ENCODE results near the gene FOXC1. TPM values are rescaled to one million over a fixed set of nuclear protein-coding genes. Genes with fewer than 3 reads are reported as not detected.

FOXC1 gene
- total and polyA plus RNA-seq, 2 experiments from 2014 or later, result 0.10 to 0.13 TPM

DNA sequence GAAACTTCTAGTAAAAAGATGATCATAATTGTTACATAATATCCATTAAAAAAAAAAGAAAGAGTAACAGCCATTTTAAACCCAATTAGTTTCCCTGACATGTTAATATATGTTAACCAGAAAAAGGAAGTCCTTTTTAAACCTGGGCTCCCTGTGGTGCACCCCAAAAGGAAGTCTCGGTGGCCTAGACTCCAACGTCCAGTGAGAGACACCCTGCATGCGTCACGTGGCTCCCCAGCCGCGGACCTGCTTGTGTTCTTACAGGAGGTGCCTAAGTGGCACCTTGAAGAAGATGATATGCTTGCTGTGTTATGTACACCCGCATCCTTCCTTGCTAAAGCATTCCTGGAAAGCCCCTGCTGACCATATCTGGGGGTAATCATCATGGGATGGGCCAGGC lies 50.1 kb downstream of the FOXC1 start:
- H3K27ac Mint-ChIP-seq, result no peak overlapping the region
- no peaks in the 10 kb centered on the region for H3K9me3 Mint-ChIP-seq
- ATAC-seq (no peak), DNase-seq (ENCODE audit: low spot score) (no peak)
- Histone ChIP-seq H3K36me3 (ENCODE audit: insufficient read depth) (no peaks in the 10 kb centered on the region), H3K27me3 (ENCODE audit: insufficient read depth) (no peaks in the 10 kb centered on the region), H3F3A (replicated peaks; ENCODE audit: low read depth) (no peaks in the 10 kb centered on the region), H3K4me1 (ENCODE audit: insufficient read depth) (no peaks in the 10 kb centered on the region), H3K9me2 (ENCODE audit: insufficient read depth) (no peaks in the 10 kb centered on the region), H4K20me1 (replicated peaks; ENCODE audit: insufficient read depth) (no peaks in the 10 kb centered on the region), H3K79me2 (replicated peaks; ENCODE audit: insufficient read depth) (no peaks in the 10 kb centered on the region), H3K27ac (ENCODE audit: low read depth) (no peak overlapping the region), H3K4me3 (no peak overlapping the region), H2AFZ (no peak overlapping the region), H3K4me2 (no peak overlapping the region)
- H3K27me3 Mint-ChIP-seq (ENCODE audit: insufficient read depth, low read depth, poor library complexity), result peaks cover 6% of the 10 kb centered on the region
- no peaks in the 10 kb centered on the region for H3K36me3 Mint-ChIP-seq (ENCODE audit: low read depth)
- no peaks in the 10 kb centered on the region; the same call in 2 of the 3 replicates for H3K4me1 Mint-ChIP-seq
- TF ChIP-seq JUNB (IDR thresholded peaks at IDR 0.05; ENCODE audit: unreplicated experiment) (no peak), EZH2phosphoT487 (IDR thresholded peaks at IDR 0.05; ENCODE audit: unreplicated experiment) (no peak), STAT1 (IDR thresholded peaks at IDR 0.05; ENCODE audit: unreplicated experiment) (no peak), ZNF114 (CRISPR knock-in tag; IDR thresholded peaks at IDR 0.05) (no peak), CREB1 (CRISPR knock-in tag; IDR thresholded peaks at IDR 0.05; ENCODE audit: low read depth) (no peak), POLR2AphosphoS5 (IDR thresholded peaks at IDR 0.05; ENCODE audit: low read depth) (no peak)
- TF ChIP-seq, protein P1, sequence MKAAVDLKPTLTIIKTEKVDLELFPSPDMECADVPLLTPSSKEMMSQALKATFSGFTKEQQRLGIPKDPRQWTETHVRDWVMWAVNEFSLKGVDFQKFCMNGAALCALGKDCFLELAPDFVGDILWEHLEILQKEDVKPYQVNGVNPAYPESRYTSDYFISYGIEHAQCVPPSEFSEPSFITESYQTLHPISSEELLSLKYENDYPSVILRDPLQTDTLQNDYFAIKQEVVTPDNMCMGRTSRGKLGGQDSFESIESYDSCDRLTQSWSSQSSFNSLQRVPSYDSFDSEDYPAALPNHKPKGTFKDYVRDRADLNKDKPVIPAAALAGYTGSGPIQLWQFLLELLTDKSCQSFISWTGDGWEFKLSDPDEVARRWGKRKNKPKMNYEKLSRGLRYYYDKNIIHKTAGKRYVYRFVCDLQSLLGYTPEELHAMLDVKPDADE (IDR thresholded peaks at IDR 0.05), result no peak
- TF ChIP-seq, protein P2, sequence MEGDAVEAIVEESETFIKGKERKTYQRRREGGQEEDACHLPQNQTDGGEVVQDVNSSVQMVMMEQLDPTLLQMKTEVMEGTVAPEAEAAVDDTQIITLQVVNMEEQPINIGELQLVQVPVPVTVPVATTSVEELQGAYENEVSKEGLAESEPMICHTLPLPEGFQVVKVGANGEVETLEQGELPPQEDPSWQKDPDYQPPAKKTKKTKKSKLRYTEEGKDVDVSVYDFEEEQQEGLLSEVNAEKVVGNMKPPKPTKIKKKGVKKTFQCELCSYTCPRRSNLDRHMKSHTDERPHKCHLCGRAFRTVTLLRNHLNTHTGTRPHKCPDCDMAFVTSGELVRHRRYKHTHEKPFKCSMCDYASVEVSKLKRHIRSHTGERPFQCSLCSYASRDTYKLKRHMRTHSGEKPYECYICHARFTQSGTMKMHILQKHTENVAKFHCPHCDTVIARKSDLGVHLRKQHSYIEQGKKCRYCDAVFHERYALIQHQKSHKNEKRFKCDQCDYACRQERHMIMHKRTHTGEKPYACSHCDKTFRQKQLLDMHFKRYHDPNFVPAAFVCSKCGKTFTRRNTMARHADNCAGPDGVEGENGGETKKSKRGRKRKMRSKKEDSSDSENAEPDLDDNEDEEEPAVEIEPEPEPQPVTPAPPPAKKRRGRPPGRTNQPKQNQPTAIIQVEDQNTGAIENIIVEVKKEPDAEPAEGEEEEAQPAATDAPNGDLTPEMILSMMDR (conservative IDR thresholded peaks at IDR 0.05; ENCODE audit: low read depth in 2 of 2), result no peak
- H3K4me3 Mint-ChIP-seq, result no peak overlapping the region

DNA sequence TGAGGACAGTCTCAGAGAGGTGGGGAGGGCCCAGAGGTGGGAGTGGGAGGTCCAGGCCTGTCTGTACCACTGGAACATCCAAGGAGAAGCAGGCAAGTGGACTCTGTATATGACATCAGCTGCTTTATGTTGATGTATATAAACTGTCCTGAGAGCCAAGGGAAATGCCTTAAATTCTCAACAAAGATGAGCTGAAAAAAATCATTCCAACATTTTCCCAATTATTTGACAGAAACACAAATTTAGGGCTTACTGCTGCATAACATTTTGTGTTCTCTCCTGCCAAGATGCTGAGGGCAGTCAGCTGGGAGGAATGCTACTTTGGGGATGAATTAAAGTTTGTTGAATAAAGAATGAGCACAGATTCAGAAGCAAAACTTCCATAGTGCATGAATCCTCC lies 52.8 kb downstream of the FOXC1 start:
- no peak overlapping the region for H2AFZ ChIP-seq
- H3K27ac ChIP-seq (ENCODE audit: low read depth), result no peak overlapping the region
- no peak for TF ChIP-seq CREB1 (CRISPR knock-in tag; IDR thresholded peaks at IDR 0.05; ENCODE audit: low read depth)
- TF ChIP-seq EZH2phosphoT487 (IDR thresholded peaks at IDR 0.05; ENCODE audit: unreplicated experiment), result no peak
- no peak for TF ChIP-seq ZNF331 (CRISPR knock-in tag; IDR thresholded peaks at IDR 0.05; ENCODE audit: low read depth)
- no peaks in the 10 kb centered on the region for H3K79me2 ChIP-seq (replicated peaks; ENCODE audit: insufficient read depth)
- H3F3A ChIP-seq (replicated peaks; ENCODE audit: low read depth), result no peaks in the 10 kb centered on the region
- no peaks in the 10 kb centered on the region for H3K36me3 ChIP-seq (ENCODE audit: insufficient read depth)
- Mint-ChIP-seq H3K9me3 (no peaks in the 10 kb centered on the region), H3K4me3 (no peak overlapping the region), H3K4me1 (no peaks in the 10 kb centered on the region; the same call in 2 of the 3 replicates), H3K36me3 (ENCODE audit: low read depth) (no peaks in the 10 kb centered on the region), H3K27me3 (ENCODE audit: insufficient read depth, low read depth, poor library complexity) (peaks cover 6% of the 10 kb centered on the region), H3K27ac (no peak overlapping the region)
- no peak overlapping the region for H3K4me3 ChIP-seq
- H3K9me2 ChIP-seq (ENCODE audit: insufficient read depth), result no peaks in the 10 kb centered on the region
- no peak for DNase-seq (ENCODE audit: low spot score)
- no peaks in the 10 kb centered on the region for H4K20me1 ChIP-seq (replicated peaks; ENCODE audit: insufficient read depth)
- no peak overlapping the region for H3K4me2 ChIP-seq
- ATAC-seq, result no peak
- H3K27me3 ChIP-seq (ENCODE audit: insufficient read depth), result no peaks in the 10 kb centered on the region
- H3K4me1 ChIP-seq (ENCODE audit: insufficient read depth), result no peaks in the 10 kb centered on the region

Other genes starting within 250 kb of the FOXC1 start
- gene FOXF2, start 220.3 kb upstream of the FOXC1 start, total RNA-seq (2014; rRNA removed; shearing (Covaris generic)), result not detected in 2 replicates
- not detected in 2 replicates for gene FOXF2, start 220.3 kb upstream of the FOXC1 start, polyA plus RNA-seq (2016; fragmentation: Nextera tagmentation; extraction: Ambion mirVana)